ENCODE results near the gene EIF4G3. TPM values are rescaled to one million over a fixed set of nuclear protein-coding genes. Genes with fewer than 3 reads are reported as not detected.

EIF4G3 gene
- polyA plus RNA-seq, 3 donors = 5.1 to 34.2 (median 5.8) TPM

- TF ChIP-seq CTCF (IDR thresholded peaks at IDR 0.05) = no peak
- H3K27ac Mint-ChIP-seq = no peak overlapping the region
- peaks cover 17 to 18% of the 10 kb centered on the region in 2 donors for H3K36me3 Mint-ChIP-seq
Measured at GRCh38 chr1:21068937-21069336, 107.8 kb downstream of the EIF4G3 start.

GRCh38 chr1:21067551-21068227 is 109.0 kb downstream of the EIF4G3 start:
- Mint-ChIP-seq H3K36me3 (peaks cover 13% of the 10 kb centered on the region in 2 donors), H3K27me3 (ENCODE audit: low read depth in 3 of 3) (peaks cover 0 to 1% (median 0%) of the 10 kb centered on the region in 3 donors), H3K4me1 (peaks cover 8% of the 10 kb centered on the region), H3K27ac (no peak overlapping the region), H3K4me3 (no peak overlapping the region), H3K9me3 (peaks cover 0 to 2% (median 0%) of the 10 kb centered on the region in 7 donors)
- no peak for DNase-seq
- H4K20me1 ChIP-seq (ENCODE audit: insufficient read depth, low read length) = peaks cover 4% of the 10 kb centered on the region
- H3K4me2 ChIP-seq (replicated peaks; ENCODE audit: extremely low read depth, low read length, poor library complexity, severe bottlenecking) = no peak overlapping the region
- H3K36me3 ChIP-seq (replicated peaks in 1 of 2; ENCODE audit: control insufficient read depth in 1 of 2, insufficient read depth in 2 of 2, low read length in 2 of 2) = peaks cover 4 to 6% of the 10 kb centered on the region in 2 donors
- intact Hi-C loops (cut with micrococcal nuclease) = no loop called here
- no peaks in the 10 kb centered on the region for H3K9me3 ChIP-seq (replicated peaks in 1 of 2; ENCODE audit: control insufficient read depth in 1 of 2, insufficient read depth in 1 of 2, low read length in 2 of 2)
- no peak overlapping the region for H2AFZ ChIP-seq (ENCODE audit: insufficient read depth, low read depth, low read length, poor library complexity, severe bottlenecking)
- H3K4me3 ChIP-seq (replicated peaks in 1 of 3; ENCODE audit: low read depth in 2 of 3, low read length in 3 of 3) = no peak overlapping the region
- TF ChIP-seq CTCF (IDR thresholded peaks at IDR 0.05) = no peak
- no peak overlapping the region for H3K27ac ChIP-seq (ENCODE audit: low read depth in 1 of 2, low read length in 2 of 2)
- no peaks in the 10 kb centered on the region for H3K4me1 ChIP-seq (ENCODE audit: control insufficient read depth in 1 of 2, insufficient read depth in 2 of 2, low read length in 2 of 2)
- H3K9ac ChIP-seq (ENCODE audit: insufficient read depth, low read length, poor library complexity, severe bottlenecking) = no peak overlapping the region
- WGBS (ENCODE audit: insufficient coverage) = 100% methylated on average over 1 of the region's 6 CpGs
- H3K79me2 ChIP-seq (ENCODE audit: insufficient read depth, low read length) = no peaks in the 10 kb centered on the region
- H3K27me3 ChIP-seq (ENCODE audit: control insufficient read depth in 2 of 2, insufficient read depth in 2 of 2, low read length in 2 of 2) = no peaks in the 10 kb centered on the region

More at GRCh38 chr1:21068937-21069336, 107.8 kb downstream of the EIF4G3 start:
- no peaks in the 10 kb centered on the region for H3K79me2 ChIP-seq (ENCODE audit: insufficient read depth, low read length)
- no peaks in the 10 kb centered on the region for H3K27me3 ChIP-seq (ENCODE audit: control insufficient read depth in 2 of 2, insufficient read depth in 2 of 2, low read length in 2 of 2)
- no peak overlapping the region for H3K4me3 ChIP-seq (replicated peaks in 1 of 3; ENCODE audit: low read depth in 2 of 3, low read length in 3 of 3)
- no peak overlapping the region for H3K4me3 Mint-ChIP-seq
- no peak overlapping the region for H3K27ac ChIP-seq (ENCODE audit: low read depth in 1 of 2, low read length in 2 of 2)
- H3K36me3 ChIP-seq (replicated peaks in 1 of 2; ENCODE audit: control insufficient read depth in 1 of 2, insufficient read depth in 2 of 2, low read length in 2 of 2) = peaks cover 11 to 13% of the 10 kb centered on the region in 2 donors
- no peaks in the 10 kb centered on the region for H3K4me1 ChIP-seq (ENCODE audit: control insufficient read depth in 1 of 2, insufficient read depth in 2 of 2, low read length in 2 of 2)
- H3K9ac ChIP-seq (ENCODE audit: insufficient read depth, low read length, poor library complexity, severe bottlenecking) = no peak overlapping the region
- peaks cover 0 to 1% (median 0%) of the 10 kb centered on the region in 3 donors for H3K27me3 Mint-ChIP-seq (ENCODE audit: low read depth in 3 of 3)
- intact Hi-C loops (cut with micrococcal nuclease) = no loop called here
- peaks cover 4% of the 10 kb centered on the region for H4K20me1 ChIP-seq (ENCODE audit: insufficient read depth, low read length)
- H3K9me3 Mint-ChIP-seq = peaks cover 0 to 2% (median 0%) of the 10 kb centered on the region in 7 donors
- no peak overlapping the region for H2AFZ ChIP-seq (ENCODE audit: insufficient read depth, low read depth, low read length, poor library complexity, severe bottlenecking)
- H3K4me1 Mint-ChIP-seq = peaks cover 14% of the 10 kb centered on the region
- H3K4me2 ChIP-seq (replicated peaks; ENCODE audit: extremely low read depth, low read length, poor library complexity, severe bottlenecking) = no peak overlapping the region
- no peak for DNase-seq
- H3K9me3 ChIP-seq (replicated peaks in 1 of 2; ENCODE audit: control insufficient read depth in 1 of 2, insufficient read depth in 1 of 2, low read length in 2 of 2) = no peaks in the 10 kb centered on the region
